HG03139 (cell line): ENCODE measurements around the gene PDXDC1.
A peak's percentile ranks its signal among the peaks of the same experiment; 100 is the strongest.
"Not testable (repeated sequence)": the region's sequence is repeated elsewhere in the genome, so short reads cannot be mapped to it uniquely, and the experiment has no call there.

Experiments
- ATAC-seq: cut with Tn5 transposase; IDR thresholded peaks from one replicate; pipeline ENCODE4 v1.9.1; 2021; ENCODE audit not compliant: unreplicated experiment

Gene PDXDC1

DNA sequence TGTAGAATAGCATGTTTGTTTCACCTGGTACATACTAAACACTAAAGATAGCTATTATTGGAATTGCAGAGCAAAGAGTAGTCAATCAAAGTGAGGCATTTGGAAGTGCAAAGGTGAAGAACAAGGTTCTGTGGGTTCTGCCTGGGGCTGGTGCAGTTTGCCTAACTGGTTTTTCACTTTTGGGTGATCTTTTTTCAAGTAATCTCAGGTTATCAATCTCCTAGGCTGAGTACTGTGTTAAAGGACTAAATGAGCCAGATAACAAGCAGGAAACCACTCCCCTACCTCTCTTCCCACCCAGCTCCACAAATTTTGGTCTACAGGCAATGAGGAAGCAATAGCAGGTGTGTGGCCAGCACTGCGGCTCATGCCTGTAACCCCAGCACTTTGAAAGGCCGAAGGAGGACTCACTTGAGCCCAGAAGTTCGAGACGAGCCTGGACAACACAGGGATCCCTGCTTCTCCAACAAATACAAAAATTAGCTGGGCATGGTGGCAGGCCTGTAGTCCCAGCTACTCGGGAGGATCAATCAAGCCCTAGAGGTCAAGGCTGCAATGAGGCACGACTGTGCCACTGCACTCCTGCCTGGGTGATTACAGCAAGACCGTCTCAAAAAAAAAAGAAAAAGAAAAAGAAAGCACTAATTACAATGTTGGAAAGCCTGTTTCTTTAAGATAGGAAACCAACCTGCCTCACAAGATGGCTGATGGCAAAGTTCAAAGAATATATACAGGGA lies 83.0 kb downstream of the PDXDC1 start:
- ATAC-seq: no peak

DNA sequence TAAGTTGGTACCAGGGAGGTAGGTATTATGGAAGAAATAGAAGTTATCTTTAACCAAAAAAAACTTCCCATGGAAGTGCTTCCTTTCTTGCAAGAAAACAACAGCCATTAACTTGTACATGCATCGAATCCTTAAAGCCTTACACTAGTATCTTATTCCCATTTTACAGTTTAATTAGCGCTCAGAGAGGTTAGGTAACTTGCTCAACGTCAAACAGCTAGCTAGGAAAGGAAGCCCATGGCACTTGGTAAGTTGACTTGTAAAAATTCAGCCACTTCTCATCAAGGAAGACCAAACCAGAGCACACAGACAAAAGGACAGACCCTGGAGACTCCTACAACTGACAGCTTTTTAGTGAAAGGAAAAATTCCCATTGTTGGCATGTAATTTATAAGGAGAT lies 84.5 kb downstream of the PDXDC1 start:
- no peak for ATAC-seq

DNA sequence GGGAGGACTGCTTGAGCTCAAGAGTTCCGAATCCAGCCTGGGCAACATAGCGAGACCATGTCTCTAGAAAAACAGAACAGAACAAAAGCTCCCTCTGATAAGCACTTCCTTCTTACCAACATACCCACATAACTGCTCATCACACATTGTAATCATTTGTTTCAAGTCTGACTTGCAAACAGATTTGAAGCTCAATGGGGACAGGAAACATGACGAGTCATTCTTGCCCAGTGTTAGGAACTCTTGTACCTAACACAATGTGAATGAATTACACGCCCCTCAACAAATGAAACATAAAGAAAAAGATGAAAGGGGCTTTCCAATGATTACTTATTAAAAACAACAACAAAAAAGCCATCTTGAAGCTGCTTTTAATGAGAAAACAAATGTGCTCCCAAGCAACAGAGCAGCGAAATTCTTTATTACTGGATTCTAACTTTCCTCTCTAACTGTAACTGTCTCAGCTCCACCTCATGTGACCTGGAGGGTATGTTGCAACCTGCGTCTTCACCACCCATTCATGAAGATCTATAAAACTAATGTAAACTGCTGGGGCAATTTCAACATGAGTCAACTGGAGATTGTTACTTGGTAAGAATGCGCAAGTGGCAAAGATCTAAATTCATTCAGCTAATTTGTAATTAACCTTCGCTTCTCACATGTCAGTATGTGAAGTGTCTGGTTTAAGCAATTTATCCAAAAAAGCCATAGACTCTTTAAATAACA lies 87.4 kb downstream of the PDXDC1 start:
- not testable (repeated sequence) for ATAC-seq

DNA sequence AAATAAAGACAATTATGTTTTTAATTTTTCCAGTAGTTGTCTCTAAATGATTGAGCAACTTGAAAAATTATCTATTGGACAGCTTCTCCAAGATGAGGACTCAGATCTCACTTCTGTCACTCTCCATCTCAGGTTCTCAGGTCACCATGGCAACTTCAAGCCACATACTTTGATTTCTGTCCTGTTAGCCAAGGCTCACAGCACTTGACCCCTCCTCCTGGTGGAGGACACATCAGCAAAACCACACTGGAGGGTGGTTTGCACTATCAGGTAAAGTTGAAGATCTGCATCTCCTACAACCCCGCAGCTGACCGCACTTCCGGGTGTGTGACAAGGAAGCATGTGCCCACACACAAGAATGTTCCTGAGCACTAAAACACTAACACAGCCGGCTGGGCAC lies 91.1 kb downstream of the PDXDC1 start:
- not testable (repeated sequence) for ATAC-seq

DNA sequence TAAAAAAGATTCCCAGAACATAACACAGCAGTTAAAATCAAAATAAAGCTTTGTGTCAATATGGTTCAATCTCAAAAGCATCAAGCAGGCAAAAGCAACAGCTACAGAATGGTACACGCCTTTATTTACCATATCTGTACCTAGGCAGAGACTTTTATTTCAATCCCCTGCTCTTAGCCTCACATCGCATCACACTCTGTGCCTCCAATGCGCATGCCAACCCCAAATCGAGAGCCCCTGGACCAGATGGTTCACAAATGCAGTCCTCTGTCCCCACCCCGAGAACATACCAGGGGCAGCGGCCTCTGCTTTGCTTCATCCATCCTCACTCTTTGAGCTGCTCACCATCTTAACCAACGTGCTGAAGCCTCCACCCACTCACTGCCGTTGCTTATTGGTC lies 91.9 kb downstream of the PDXDC1 start:
- ATAC-seq: not testable (repeated sequence)

DNA sequence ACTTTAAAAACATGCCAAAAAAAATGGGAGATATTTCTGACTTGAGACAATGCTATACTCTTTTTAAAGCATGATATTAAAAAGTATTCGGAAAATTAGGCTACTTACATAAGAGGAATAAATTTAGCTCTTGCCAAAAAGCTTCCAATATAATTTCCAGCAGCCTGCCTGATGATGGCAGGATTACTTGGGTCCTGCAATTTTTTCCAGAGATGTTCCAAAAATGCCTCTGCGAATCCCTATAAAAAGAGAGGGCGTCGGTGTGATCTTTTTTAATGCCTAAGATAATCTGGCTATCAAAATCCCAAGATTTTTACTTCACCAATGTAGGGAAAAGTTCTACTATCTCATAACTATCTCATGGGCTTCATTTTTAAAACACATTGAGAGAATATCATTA lies 96.2 kb downstream of the PDXDC1 start:
- ATAC-seq: not testable (repeated sequence)

DNA sequence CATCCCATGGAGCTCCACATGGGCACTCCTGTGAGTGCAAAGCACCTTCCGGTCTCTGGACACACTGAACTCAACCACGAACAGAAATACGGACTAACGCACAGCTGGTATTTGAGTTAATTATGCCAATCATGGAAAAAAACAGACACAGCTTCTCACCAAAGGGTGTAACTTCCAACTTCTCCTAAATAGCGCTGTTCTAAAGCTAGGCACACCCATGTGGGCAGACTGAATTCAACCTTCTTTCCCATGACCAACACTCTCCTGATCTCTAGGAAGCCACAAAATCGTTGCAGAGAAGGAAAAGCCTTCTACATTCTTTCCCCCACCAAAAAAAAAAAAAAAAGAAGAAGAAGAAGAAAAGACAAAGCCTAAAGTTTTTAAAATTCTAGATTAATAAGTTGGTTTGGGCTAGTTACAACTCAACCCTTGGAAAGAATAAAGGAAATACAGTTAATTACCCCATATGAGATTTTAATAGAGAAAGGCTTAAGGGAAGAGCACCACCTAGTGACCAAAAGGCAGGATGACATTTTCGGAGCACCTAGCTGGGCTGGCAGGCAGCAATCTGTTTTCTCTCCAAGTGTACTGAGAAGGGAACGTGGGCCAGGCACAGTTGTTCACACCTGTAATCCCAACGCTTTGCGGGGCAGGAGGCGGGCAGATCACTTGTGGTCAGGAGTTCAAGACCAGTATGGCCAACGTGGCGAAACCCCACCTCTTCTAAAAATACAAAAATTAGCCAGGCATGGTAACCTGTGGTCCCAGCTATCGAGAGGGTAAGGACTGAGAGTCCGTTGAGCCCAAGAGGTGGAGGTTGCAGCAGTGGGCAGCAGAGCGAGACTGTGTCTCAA lies 97.3 kb downstream of the PDXDC1 start:
- not testable (repeated sequence) for ATAC-seq

DNA sequence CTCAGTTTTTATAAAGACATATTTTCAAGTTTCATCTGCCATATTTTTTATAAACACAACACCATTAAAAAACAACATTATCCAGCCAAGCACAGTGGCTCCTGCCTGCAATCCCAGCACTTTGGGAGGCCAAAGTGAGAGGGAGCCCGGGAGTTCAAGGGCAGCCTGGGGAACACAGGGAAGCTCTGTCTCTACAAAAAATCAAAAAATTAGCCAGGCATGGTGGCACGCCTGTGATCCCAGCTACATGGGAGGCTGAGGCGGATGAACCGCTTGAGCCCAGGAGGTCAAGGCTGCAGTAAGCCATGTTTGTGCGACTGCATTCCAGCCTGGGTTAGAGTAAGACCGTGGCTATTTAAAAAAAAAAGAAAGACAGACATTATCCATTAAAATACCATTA lies 98.3 kb downstream of the PDXDC1 start:
- no peak for ATAC-seq

DNA sequence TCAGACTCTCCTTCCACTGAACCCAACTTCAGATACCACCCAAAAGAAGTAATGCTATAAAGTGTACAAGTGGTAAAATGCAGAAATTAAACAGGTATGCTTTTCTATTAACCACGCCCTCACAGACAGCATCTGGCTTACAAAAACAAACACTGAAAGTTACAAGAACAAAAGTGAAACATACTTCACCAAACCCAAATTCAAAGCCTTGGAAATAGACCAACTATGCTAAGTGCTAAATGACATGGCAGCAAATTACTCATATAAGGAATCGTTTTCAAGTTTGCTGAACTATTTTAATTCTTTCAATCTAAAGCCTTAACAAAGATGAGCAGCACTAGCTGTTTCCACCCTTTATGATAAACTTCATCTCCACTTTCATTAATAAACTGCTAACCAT lies 101.3 kb downstream of the PDXDC1 start:
- not testable (repeated sequence) for ATAC-seq

DNA sequence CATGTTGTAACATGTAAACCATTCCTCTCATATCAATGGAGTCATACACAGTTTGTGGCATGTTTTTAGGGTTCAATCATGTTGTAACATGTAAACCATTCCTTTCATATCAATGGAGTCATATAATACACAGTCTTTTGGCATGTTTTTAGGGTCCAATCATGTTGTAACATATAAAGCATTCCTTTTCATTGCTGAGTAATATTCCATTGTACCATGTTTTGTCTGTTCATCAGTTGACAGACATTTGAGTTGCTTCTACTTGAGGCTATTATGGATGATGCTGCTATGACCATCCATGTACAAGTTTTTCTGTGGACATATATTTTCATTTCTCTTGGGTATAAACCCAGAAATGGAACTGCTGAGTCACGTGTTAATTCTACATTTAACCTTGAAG lies 106.1 kb downstream of the PDXDC1 start:
- ATAC-seq: not testable (repeated sequence)

DNA sequence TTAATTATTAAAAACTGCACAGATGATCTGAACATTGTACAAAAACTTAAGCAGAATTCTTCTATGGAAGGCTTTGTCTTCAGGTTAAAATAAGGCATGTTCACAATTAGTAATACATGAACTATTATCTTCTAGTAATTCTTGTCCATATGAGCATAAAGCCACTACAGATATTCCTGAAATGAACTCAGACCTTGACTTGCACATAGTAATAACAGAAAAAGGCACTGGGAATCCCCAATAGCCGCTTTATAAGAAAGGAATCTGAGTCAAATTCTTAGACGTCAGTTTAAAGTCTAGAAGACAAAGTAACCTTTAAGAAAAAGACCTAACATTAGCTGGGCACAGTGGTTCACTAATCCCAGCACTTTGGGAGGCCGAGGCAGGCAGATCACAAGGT lies 108.0 kb downstream of the PDXDC1 start:
- not testable (repeated sequence) for ATAC-seq

DNA sequence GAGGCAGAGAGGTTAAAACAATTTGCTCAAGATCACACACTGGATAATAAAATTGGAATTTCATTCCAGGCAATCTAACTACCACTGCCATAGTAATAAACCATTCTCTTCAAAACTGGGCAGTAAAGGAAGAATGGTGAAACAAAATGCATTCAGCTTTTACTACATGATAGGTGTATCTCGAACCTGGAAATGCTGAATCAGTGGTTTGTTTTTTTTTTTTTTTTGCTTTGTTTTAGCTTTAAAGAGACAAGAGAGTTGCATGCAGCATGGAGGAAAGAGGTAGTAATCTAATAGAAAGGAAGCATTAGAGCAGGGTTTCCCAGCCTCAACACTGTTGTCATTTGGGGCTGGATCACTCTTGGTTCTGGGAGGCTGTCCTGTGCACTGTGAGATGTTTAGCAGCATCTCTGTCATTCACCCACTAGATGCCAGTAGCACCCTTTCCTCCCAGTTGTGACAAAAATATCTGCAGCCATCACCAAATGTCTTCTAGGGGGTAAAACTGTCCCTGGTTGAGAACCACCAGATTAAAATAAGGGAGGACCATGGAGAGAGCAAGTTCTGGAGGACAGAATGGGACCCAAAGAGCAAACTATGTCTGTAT lies 115.9 kb downstream of the PDXDC1 start:
- ATAC-seq: not testable (repeated sequence)

DNA sequence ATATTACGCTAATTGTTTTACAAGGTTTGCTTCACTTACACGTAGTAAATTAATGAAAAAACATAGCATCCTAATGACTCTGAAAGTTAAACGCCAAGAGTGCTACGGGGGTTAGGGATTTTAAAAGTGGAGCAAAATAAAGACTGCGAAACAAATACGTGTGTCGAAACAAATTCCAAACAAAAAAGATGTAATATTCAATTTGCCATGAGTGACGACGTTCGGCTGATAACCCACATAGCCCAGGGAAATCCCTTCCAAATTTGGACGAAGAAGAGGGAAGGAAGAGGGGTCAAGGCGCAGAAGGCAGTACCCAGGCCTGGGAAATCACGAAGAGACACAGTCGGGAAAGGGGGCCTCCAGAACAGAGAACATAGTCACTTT lies 118.7 kb downstream of the PDXDC1 start:
- not testable (repeated sequence) for ATAC-seq

DNA sequence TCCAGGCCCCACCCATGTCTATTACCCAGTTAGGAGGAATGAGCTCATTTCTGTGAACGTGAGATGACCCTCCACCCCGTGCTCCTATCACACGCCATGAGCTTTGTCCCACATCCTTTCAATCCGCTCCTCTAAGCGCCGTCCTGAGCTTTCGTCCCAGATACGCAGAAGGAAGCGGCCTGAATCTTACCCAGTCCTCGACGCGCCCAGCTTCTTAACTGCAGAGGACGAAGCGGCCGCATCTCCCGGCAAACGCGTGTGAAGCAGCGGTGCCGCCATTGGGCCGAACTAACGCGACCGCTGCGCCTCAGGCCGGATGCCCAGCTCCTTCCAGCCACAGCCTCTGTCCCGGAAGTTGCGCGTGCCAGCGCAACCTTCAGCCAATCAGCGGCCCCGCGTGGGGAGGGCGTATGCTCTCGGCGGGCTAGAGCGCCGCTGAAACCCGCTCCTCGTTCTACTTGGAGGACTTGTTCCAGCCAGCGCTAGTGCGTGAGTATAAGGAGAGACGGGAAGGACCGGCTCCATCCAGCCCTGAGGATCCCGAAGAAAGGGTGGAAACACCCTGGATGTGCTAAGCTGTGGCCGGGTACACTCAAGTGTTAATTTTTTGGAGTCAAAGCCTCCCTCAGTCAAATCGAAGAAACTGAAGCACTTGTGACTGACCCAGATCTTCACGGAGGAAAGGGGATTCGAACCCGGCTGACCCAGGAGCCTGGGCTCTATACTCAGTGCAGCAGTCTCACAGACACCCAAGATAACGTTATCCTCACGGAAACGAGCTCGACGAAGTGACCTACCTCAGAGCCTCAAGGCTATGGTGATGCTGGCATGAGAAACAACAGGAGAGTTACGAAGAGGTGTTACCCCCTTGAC lies 119.4 kb downstream of the PDXDC1 start, which contains the start of gene RRN3:
TSS of gene RRN3 (minus strand) at position 318 of the 873 bp plus-strand sequence. CDS start at position 279, 39 bp downstream.
- ATAC-seq: peak; percentile 97

DNA sequence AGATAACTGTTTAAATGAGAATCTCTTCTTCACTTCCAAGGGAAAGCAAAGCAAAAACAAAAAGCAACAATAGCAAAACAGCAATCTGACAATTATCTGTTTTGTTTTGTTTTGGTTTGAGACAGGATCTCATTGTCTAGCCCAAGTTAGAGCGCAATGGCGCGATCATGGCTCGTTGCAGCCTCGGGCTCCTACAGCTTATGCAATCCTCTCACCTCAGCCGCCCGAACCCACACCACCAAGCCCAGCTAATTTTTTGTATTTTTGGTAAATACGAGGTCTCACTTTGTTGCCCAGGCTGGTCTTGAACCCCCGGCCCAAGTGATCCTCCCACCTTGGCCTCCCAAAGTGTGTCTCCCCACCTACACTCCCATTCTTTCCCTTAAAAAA lies 121.8 kb downstream of the PDXDC1 start:
- ATAC-seq: not testable (repeated sequence)

DNA sequence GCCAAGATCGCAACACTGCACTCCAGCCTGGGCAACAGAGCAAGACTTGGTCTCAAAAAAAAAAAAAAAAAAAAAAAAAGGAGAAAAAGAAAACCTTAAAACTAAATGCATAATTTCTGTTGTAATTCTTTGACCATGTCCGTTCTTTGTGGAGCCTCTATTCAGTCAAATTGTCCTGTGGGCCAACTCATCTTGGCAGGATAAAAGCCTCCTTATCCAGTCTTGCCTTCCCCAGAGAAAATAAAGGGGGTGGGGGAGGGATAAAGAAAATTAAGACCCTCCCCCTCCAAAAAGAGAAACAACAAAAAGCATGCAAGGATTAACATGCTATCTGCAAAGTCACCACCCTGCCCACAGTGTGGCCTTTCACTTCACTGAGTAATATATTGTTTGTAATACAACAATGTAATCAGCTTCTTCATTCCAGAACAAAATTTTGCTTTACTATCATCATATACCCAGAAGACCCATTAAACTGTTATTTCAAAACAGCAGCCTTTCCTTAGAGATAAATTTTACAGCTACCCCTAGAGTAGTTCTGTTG lies 124.6 kb downstream of the PDXDC1 start:
- ATAC-seq: not testable (repeated sequence)

DNA sequence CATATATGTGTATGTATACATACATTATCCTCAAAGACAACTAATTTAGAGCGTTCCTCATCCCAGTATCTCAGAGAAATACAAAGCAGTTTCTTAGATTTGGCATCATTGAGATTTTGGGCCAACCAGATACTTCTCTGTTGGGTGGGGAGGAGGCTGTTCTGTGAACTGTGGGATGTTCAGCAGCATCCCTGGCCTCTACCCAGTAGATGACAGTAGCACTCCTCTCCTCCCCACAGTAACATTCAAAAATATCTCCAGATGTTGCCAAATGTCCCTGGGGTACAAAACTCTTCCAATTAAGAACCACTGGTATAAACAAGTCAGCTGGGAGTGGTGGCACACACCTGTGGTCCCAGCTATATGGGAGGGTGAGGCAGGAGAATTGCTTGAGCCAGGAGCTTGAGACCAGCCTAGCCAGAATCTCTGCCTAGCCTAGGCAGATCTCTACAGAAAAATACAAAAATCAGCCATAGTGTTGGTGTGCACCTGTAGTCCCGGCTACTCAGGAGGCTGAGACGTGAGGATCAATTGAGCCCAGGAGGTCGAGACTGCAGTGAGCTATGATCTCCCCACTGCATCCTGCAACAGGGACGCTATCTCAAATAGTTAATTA lies 125.7 kb downstream of the PDXDC1 start:
- not testable (repeated sequence) for ATAC-seq

DNA sequence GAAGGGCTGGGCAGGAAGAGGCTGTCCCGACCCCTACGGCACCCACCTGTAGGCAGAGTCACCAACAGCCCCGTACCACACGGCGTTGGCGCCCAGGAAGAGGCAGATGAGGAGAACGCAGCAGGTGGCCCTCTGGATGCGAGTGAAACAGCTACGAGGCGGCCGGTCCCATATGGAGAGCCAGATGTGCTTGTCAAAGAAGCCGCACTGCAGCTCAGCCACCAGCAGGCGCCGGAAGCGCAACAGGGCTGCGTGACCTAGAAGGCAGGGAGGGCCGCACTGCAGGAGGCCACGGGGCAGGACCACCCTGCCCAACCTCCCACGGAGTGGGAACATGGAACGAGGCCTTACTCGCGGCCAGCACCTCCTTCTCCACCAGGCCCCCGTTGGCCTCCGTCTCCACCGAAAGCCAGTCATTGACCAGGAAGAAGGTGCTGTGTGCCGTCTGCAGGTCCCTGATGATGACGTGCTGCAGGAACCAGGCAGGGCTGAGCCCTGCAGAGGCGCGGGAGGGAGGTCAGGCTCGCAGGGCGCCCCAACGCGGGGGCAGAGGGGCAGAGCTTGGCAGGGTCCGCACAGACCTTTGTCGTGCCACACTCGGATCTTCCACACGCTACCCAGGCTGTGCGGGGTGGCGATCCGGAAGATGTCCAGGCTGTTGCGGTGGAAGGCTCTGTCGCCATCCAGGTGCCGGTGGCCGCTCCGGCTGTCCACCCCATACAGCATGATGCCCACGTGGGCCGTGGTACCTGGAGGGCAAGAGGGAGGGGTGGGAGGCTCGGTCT lies 153.0 kb downstream of the PDXDC1 start:
- not testable (repeated sequence) for ATAC-seq
